Testis (tissue), 2 donors: ENCODE measurements around the gene TCF21.

ENCODE experiments used
- CTCF ChIP-seq, 3 experiments: fragments of 450-650 bp in 2 of 3; fragments of 200-600 bp in 1 of 3; sonication (generic) in 1 of 3; IDR thresholded peaks; one replicate each; pipeline ENCODE4 v1.5.1; 2016 to 2019; ENCODE audit warnings: antibody characterized with exemption in 3 of 3, mild to moderate bottlenecking in 2 of 3, moderate library complexity in 1 of 3
- POLR2A ChIP-seq: fragments of 450-650 bp; IDR thresholded peaks from one replicate; pipeline ENCODE4 v1.6.1; 2017; ENCODE audit warnings: antibody characterized with exemption, mild to moderate bottlenecking, moderate library complexity

GRCh38 chr6:133891149-133891926 is 2.4 kb downstream of the TCF21 start:
- TF ChIP-seq CTCF (IDR thresholded peaks at IDR 0.05) (no peak), POLR2A (no peak)
